Measurements from ENCODE around the gene CBX3.
"Not testable (repeated sequence)": the region's sequence is repeated elsewhere in the genome, so short reads cannot be mapped to it uniquely, and the experiment has no call there.

Gene CBX3

DNA sequence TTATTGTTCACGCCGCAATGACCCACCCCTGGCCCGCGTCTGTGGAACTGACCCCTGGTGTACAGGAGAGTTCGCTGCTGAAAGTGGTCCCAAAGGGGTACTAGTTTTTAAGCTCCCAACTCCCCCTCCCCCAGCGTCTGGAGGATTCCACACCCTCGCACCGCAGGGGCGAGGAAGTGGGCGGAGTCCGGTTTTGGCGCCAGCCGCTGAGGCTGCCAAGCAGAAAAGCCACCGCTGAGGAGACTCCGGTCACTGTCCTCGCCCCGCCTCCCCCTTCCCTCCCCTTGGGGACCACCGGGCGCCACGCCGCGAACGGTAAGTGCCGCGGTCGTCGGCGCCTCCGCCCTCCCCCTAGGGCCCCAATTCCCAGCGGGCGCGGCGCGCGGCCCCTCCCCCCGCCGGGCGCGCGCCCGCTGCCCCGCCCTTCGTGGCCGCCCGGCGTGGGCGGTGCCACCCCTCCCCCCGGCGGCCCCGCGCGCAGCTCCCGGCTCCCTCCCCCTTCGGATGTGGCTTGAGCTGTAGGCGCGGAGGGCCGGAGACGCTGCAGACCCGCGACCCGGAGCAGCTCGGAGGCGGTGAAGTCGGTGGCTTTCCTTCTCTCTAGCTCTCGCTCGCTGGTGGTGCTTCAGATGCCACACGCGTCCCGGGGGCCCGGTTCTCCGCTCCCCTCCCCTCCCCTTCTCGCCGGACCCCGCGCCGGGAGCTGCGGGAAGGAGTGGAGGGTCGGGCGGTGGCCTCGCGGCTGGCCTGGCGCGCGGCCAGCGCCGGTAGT lies at the start of gene CBX3:
CBX3 (plus strand) TSS at position 499 of the 772 bp plus-strand sequence. CDS start 1,254 bp downstream, outside the sequence.
- DNase-seq (ENCODE audit: low spot score) = peak; percentile 84

GRCh38 chr7:26151953-26152781 lies 49.4 kb upstream of the CBX3 start, which contains the start of gene NFE2L3:
Gene NFE2L3 (plus strand): TSS chr7:26152198. CDS start chr7:26152499, 301 bp downstream.
- DNase-seq (ENCODE audit: low spot score) = peak; percentile 92

GRCh38 chr7:26152782-26153240 lies 48.7 kb upstream of the CBX3 start:
- DNase-seq (ENCODE audit: low spot score) = not testable (repeated sequence)

DNA sequence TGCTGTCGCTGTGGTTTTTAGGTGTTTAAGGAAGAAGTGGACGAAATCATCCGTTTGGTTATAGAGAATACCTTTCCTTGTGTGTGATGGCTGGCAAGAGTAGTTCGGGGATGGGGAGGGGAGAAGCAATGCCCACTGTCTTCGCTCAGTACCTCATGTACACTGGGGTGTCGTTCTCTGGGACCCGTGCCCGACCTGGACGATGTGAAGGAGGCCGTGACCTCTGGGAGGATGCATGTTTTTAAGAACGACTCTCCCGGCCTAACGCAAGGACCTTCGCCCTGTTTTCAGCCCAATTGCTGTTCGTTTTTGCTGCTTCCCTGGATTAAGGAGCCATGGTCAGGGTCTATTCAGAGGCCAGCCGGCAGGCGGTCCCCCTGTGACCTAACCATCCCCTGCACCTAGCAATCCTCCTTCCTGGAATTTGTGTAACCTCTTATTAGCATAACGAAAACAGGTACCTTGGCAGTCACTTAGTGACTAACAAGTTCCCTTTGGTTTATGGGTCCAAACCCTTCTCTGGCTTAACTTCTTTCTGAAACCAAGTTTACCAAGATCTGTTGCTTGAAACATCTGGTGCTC lies 48.2 kb upstream of the CBX3 start:
- DNase-seq (ENCODE audit: low spot score) = no peak

DNA sequence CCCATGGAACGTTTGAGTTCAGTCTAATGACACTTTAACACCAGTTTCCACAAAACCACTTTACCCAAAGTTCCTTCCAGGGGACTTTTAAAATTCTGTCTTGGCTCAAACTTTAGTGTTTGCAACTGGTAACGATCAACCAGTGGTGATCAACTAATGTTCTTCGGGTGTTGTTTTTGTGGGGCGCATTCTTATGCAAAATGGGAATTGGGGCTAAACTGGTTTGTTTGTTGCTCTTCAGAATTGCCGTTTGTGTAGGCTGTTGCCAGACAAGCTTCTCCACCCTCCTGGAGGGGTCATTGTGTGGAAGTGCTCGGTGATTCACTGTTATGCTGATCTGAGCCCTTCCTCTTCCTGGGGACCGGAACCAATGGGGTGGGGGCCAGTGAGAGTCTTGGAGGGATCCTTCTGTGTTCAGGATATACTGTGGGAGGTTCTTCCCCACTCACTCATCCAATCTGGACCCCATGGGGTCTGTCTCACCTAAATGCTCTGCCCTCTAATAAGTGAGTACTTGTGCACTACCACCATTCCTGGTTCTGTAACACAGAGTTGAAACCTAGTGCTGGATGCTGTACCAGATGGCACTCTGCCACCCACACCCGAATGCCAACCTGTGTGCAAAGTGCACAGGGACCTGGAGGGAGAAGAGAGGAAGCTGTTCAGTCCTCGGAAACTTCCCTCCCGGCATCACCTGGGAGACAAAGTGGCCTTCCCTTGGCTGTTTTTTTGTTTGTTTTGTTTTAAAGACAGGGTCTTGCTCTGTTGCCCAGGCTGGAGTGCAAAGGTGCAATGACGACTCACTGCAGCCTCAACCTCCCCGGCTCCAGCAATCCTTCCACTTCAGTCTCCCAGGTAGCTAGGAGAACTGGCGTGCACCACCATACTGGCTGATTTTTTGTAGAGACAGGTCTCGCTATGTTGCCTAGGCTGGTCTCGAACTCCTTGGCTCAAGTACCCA lies 47.4 kb upstream of the CBX3 start:
- DNase-seq (ENCODE audit: low spot score) = no peak

DNA sequence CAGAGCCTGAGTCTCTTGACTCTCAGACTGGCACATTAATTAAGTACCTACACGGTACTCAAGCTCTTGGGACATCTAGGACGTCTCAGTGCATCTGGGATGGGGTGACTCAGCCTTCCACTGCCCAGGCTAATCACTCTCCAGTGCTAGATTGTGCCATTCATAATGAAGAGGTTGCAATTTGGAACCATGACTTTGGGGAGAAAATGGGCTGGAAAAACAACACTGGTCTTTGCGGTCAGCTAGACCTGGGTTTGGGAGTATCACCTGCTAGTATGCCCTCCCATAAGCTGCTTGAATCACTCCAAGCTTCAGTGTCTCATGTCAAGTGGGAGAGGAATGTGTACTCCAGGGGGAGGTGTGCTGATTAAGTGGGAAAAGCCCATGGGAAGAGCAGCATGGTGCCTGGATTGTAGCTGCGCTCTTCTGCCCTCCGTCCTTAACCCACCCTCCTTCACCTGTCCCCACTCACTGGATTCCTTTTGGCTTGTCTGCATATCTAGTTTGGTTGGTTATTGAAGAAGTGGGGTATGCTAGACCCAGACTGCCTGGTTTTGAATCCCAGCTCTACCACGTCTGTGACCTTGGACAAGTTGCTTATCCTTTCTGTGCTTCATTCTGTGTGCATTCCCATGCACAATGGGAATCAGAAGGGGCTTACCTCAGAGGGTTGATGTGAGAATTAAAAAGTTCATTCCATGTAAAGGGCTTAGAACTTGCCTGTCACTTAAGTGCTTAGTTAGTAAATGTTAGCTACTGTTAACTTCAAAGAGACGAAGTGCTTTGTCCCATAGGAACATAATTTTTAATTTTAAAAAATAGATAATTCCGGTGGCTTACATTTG lies 45.8 kb upstream of the CBX3 start:
- DNase-seq (ENCODE audit: low spot score) = no peak

DNA sequence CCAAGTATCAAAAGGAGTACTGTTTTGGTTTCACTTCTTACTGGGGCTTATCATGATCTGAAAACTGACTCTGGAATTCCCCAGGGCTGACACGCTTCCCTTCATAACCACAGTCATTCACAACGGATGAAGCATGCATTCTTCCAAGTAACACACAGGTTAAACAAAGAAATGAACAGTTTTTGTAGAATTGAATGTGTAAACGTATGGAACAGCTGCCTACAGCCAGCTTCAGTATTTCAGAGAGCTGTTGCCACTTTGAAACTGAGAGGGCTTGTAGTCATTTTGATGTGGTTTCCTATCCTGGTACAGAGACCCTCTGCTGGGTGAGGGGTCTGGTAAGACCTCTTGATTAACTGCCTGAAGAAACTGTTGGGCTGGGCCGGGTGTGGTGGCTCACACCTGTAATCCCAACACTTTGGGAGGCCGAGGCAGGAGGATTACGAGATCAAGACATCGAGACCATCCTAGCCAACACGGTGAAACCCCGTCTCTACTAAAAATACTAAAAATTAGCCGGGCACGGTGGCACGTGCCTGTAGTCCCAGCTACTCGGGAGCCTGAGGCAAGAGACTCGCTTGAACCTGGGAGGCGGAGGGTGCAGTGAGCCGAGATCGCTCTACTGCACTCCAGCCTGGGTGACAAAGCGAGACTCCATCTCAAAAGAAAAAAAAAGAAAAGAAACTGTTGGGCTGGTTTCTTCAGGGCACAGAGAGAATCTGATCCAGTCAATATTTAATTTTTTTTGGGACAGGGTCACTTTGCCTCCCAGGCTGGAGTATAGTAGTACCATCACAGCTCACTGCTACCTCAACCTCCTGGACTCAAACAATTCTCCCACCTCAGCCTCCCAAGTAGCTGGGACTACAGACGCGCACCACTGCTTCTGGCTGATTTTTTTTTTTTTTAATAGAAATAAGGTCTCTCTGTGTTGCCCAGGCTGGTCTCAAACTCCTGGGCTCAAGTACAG lies 44.8 kb upstream of the CBX3 start:
- DNase-seq (ENCODE audit: low spot score) = no peak

- no peak for DNase-seq (ENCODE audit: low spot score)
Measured at GRCh38 chr7:26157520-26158105, 43.9 kb upstream of the CBX3 start.

DNA sequence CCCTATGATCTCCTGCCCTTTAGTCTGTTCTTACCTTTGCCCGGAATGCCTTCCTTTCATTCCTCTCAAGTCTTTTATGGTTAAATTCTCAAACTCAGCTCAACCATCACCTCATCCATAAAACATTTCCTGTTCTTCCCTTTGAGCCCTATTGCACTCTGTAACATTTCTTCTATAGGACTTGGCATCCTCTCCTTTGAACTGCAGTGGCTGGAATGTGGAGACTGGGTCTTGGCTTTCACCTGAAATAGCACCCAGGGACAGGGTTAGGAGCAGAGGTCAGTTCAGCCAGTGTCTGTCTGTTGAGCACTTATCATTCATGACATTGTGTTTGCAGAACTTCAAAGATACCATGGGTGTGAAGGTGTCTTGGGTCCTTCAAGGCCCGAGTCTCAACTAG lies 42.3 kb upstream of the CBX3 start:
- no peak for DNase-seq (ENCODE audit: low spot score)

DNA sequence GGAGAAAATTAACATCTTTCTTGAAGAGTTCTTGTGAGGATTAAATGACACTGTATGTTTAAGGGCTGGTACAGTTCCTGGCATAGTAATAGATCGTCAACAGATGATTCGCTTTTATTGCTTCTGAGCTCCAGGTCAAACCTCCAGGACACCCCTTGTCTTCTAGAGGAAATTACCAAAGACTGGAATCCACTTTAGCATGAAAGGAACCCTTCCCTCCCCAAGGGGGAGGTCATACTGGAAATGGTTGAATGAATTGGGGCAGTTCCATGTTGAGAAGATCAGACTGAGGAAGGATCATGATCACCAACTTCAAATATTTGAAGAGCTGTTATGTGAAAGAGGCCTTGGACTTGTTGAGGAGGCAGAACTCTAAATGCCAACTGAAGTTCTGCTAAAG lies 40.6 kb upstream of the CBX3 start:
- no peak for DNase-seq (ENCODE audit: low spot score)

- no peak for DNase-seq (ENCODE audit: low spot score)
Measured at GRCh38 chr7:26162431-26162830, 39.1 kb upstream of the CBX3 start.

DNA sequence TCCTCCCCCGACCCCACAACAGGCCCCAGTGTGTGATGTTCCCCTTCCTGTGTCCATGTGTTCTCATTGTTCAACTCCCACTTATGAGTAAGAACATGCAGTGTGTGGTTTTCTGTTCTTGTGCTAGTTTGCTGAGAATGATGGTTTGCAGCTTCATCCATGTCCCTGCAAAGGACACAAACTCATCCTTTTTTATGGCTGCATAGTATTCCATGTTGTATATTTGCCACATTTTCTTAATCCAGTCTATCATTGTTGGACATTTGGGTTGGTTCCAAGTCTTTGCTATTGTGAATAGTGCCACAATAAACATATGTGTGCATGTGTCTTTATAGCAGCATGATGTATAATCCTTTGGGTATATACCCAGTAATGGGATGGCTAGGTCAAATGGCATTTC lies 37.7 kb upstream of the CBX3 start:
- DNase-seq (ENCODE audit: low spot score) = not testable (repeated sequence)

DNA sequence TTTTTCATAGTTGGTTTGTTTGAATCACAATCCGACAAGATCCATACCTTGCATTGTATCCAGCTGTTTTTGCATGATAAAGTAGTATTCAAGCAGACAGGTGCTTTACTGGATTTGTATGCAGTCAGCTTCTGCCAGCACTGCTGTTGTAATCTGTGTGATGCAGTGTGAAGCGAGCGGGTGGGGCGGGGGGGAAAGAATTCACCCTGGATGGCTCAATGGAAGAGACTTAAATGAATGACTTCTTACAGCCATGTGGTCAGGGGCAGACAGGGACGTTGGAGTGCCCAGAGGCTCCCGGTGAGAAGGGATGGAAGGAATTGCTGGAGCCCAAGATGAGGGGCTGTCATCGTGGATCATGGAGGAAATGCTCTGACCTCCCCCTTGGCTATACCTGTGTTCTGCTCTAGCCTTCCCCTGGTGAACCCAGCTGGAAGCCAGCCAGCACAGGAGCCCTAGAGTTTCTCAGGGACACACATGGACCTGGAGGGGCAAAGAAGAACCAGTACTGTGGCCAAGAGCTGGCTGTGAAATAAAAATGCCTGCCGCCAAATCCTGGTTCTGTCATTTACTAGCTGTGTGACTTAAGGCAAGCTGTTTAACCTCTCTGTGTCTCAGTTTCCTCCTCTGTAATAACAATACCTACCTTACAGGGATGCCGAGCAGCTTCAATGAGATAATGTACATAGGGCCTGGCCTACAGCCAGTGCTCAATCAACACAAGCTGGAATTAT lies 35.4 kb upstream of the CBX3 start:
- no peak for DNase-seq (ENCODE audit: low spot score)

GRCh38 chr7:26166684-26167266 lies 34.8 kb upstream of the CBX3 start:
- no peak for DNase-seq (ENCODE audit: low spot score)

DNA sequence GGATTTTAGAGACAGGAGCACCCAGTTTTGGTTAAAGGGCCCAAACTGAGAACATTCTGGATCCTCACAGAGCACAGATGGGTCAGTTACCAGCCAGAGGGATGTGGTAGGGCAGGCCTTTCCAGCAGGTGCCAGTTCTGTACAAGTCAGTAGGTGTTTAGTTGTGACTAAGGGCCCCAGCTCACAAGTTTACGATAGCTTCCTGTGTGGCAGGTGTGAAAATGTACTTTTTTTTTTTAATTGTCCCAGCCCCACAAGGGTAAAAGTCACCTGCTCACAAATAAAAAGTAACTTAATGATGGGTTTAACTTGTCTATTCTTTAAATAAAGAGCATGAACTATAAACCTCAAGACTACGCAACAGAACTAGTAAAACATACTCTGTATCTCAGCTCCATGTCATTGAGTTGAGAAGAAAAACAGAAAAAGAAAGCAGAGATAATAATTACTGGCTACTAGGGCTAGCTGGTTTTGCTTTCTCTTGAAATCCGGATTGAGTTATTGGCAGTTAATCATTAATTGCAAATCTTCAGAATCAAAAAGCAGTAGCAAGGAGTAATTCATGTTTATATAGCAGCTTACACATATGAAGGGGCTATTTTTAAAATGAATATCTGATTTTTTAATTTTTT lies 34.1 kb upstream of the CBX3 start:
- no peak for DNase-seq (ENCODE audit: low spot score)

DNA sequence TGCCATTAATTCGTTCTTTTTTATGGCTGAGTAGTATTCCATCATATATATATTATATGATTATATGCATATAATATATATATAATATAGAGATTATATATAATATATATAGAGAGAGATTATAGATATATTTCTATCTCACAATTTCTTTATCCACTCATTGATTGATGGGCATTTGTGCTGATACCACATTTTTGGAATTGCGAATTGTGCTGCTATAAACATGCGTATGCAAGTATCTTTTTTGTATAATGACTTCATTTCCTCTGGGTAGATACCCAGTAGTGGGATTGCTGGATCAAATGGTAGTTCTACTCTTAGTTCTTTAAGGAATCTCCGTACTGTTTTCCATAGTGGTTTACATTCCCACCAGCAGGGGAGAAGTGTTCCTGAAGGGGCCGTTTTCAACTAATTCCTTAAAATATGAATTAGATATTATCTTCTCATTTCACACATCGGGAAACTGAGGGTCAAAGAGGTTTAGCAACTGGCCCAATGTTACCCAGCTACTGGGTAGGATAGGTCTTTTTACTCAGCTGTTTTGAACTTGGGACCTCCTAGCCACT lies 33.0 kb upstream of the CBX3 start:
- DNase-seq (ENCODE audit: low spot score) = no peak

- no peak for DNase-seq (ENCODE audit: low spot score)
Measured at GRCh38 chr7:26169271-26169670, 32.3 kb upstream of the CBX3 start.

Data from HuH-7 (cell line).